GM18517 (cell line): Measurements from ENCODE around the gene SDSL.

Experiments used
- ATAC-seq: cut with Tn5 transposase; IDR thresholded peaks from one replicate; pipeline ENCODE4 v1.9.1; 2021; ENCODE audit warnings: mild to moderate bottlenecking, moderate library complexity; ENCODE audit not compliant: unreplicated experiment

Gene SDSL

DNA sequence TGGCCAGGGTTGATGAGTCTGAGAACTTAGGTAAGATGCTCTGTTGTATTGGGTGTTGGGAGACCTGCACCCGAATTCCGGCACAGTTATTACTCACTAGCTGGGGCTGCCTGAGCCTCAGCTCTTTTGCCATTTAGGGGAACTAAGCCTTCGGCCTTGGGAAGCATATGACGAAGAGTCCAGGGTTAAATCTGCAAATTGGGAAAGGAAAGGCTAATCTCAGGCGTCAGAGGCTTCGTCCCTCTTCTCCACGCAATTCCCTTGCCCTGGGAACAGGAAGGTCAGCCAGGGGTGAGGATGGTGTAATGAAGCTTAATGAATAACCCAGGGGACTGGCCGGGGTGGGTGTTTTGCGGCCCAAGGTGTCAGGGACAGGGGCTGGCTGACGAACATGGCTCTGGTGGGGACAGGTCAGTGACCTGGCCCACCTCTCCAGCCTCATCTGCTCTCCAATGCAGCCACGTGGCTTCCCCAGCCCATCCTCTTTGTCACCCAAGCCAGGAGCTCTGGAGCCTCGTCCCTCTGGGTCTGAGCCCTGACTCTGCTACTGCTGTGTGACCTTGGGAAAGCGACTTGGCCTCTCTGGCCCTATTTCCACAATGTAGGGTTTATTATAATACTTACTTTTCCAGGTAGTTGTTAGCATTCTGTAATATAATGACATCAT lies 3.8 kb upstream of the SDSL start:
- no peak for ATAC-seq

DNA sequence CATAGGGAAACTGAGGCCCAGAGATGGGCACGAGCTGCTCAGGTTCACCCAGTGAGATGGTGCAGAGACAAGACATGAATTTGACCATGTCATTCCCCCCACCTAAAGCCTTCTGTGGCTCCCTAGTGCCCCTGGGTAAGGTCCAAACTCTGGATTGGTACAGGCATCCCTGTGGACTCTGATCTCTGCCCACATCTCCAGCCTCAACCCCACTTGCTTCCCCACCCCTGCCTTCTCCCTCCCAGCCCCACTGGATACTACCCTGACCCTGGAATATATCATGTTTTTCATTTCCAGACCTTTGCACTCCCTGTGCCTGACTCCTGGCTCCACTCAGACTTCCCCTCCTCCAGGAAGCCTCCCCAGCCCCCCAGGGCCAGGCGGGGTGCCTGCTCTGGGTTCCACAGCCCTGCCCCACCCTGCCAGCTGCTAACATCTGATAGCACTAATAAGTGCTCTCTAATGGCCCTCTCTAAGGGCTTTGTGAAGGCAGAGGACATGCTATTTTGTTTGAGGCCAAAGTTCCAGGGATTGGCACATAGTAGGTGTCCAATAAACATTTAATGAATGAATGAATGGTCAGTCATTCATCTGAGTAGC lies 1.1 kb upstream of the SDSL start:
- no peak for ATAC-seq

DNA sequence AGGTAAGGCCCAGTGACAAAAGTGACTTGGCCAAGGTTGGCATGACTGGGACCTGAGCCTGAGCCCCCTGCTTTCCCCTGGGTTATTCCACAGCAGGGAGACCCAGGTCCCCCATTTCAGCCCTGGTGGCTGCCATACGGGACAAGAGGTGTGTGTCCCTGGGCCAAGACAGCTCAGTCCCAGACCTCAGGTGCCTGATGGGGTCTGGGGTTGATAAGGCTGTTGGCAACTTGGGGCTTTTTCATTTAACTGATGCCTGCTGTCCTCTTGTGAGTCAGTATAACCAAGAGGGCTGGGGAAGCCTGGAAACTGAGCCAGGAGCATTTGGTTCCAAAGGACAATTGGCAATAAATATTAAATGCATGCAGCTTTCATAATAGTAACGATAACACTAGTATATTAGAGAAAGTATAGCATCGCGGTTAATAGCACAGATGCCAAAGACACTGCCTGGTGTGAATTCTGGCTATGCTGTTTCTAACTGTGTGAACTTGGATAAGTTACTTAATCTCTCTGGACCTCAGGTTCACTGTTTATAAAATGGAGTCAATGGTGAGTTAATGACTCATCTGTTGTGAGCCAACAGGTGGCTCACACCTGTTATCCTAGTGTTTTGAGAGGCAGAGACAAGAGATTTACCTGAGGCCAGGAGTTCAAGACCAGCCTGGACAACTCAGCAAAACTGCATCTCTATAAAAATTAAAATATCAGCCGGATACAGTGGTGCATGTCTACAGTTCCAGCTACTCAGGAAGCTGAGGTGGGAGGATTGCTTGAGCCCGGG lies 898 bp downstream of the SDSL start:
- ATAC-seq: no peak

- no peak for ATAC-seq
Measured at GRCh38 chr12:113424456-113424855, 2.3 kb downstream of the SDSL start.

DNA sequence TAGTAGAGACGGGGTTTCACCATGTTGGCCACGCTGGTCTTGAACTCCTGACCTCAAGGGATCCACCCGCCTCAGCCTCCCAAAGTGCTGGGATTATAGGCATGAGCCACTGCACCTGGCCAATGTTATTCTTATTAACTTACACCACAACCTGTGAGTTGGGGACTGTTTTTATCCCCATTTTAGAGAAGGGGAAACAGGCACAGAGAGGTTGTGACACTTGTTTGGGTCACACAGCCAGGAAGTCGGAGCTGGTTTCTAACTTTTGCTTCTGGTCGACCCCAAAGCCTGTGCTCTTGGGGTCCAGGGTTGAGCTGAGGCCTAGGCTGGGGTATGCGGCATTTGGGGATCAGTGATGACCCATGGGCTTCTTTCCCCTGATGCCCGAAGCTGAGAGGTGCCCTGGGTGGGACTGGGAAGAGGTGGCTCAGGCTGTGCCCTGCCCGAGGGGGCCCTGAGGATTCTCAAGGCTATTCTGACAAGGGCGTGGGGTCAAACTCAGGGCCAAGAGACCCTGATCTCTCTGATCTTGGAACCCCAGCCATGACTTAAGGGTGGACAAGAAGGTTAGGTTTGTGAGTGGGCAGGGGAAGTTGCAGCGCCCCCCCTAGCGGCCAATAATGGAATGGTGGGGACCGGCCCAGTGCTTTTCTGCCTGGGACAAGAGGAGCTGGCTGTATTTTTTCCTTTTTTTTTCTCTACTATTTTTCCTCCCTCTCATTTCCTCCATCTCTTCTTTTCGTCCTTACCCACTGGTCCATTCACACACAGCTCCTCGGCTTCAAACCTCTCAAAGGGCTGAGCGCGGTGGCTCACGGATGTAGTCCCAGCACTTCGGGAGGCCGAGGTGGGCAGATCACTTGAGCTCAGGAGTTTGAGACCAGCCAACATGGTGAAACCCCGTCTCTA lies 3.0 kb downstream of the SDSL start:
- ATAC-seq: no peak

DNA sequence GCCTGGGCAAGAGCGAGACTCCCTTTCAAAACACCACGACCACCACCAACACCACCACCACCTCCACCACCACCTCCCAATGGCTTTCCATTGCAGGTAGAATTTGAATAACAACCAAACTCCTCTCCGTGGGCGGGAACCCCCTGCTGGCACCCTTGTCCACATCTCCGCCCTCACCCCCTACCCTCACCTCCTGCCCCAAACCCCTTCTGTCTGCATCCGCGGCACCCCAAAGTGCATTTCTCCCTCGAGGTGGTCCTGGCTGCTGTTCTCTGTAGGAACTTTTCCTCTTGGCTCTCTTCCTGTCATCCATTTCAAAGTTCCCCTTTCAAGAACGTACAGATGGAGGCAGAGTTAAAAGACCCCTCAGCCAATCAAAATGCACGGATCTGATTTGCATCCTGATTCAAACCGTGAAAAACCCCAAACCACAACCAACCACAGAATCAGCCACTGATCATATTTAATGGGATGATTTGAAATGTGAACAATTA lies 3.8 kb downstream of the SDSL start:
- no peak for ATAC-seq

- no peak for ATAC-seq
Measured at GRCh38 chr12:113427882-113428281, 5.7 kb downstream of the SDSL start.

GRCh38 chr12:113428482-113428881 lies 6.3 kb downstream of the SDSL start:
- no peak for ATAC-seq

DNA sequence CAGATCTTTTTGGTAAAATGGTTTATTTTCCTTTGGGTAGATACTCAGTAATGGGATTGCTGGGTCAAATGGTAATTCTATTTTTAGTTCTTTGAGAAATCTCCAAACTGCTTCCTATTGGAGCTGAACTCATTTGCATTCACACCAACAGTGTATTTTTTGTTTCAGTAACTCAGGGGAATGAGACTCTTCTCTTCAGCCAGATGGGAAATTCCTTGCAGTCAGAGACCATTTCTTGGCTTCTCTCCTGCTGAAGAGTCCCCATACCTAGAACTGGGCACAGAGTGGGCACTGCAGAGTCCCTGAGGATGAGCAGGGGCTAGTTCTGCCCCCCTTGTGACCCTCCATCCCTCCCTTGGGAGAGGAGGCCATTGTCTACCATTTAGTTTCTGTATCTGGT lies 10.8 kb downstream of the SDSL start:
- ATAC-seq: no peak

- ATAC-seq: no peak
Measured at GRCh38 chr12:113435367-113435766, 13.2 kb downstream of the SDSL start.

GRCh38 chr12:113436586-113436985 lies 14.4 kb downstream of the SDSL start:
- ATAC-seq: no peak

DNA sequence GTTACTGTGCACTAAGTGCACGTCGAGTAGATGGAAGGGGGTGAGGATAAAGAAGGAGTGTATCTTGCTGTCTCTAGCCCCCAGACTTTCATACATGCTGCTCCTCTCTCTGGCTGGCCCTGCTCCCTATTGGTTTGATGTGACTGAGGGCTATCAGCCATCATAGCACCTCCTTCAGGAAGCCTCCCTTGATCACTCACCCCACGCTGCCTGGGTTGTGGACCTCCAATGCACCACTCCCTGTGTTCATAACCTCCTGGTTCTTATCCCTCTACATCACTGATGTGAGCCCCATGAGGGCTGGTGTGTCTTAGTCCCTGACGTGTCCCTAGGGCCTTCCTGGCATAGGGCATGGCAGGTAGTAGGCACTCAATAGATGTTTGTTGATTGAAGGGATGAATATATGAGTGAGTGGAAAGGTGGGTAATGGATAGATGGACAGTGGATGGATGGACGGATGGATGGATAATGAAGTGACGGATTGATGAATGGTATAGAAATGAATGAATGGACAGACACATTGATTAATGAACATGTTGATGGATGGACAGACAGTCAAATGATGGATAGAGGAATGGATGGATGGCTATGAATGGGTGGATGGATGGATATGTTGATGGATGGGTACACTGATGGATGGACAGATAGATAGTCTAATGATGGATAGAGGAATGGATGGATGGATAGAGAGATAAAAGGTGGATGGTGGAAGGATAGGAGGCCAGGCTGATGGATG lies 15.0 kb downstream of the SDSL start:
- ATAC-seq: no peak

- no peak for ATAC-seq
Measured at GRCh38 chr12:113437729-113438100, 15.5 kb downstream of the SDSL start.

- no peak for ATAC-seq
Measured at GRCh38 chr12:113438523-113439300, 16.5 kb downstream of the SDSL start.

- ATAC-seq: no peak
Measured at GRCh38 chr12:113439301-113439597, 17.1 kb downstream of the SDSL start.

GRCh38 chr12:113439606-113440030 lies 17.4 kb downstream of the SDSL start:
- ATAC-seq: no peak

- ATAC-seq: no peak
Measured at GRCh38 chr12:113440336-113440735, 18.2 kb downstream of the SDSL start.

DNA sequence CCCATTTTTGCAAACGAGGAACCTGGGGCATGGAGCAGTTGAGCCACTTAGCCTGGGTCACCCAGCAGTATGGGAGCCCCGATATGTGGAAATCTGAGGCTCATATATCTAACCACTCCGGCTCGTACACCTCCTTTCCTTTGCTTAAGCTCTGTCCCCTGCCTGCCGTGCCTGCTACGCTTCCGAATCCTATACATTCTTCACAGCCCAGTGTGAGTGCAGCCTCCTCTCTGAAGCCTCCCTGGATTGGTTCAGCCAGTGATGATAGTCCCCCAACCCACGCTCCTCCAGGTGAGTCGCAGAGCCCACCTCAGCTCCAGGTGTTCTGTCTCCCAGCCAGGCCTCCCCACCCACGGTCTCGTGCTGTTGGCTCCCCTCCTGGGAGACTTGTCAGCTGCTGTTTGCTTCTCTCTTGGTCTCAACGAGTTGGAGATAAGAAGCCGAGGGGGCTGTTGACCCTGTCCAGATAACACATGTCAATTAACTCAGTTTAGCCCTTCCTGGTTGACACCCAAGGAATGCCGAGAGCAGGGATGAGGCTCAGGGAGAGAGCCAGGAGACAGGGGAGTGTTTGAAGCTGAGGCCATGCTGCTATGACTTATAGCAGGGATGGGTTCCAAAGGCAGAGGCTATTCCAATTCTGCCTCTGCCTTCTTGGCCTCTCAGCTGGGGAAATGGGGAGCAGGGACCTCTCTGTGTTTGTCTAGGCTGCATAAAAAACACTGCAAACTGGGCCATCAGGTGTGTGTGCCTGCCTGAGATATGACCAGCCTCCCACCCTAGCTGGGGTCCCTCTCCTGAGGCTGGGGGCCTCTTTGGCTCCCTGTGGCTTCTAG lies 19.0 kb downstream of the SDSL start:
- ATAC-seq: no peak

DNA sequence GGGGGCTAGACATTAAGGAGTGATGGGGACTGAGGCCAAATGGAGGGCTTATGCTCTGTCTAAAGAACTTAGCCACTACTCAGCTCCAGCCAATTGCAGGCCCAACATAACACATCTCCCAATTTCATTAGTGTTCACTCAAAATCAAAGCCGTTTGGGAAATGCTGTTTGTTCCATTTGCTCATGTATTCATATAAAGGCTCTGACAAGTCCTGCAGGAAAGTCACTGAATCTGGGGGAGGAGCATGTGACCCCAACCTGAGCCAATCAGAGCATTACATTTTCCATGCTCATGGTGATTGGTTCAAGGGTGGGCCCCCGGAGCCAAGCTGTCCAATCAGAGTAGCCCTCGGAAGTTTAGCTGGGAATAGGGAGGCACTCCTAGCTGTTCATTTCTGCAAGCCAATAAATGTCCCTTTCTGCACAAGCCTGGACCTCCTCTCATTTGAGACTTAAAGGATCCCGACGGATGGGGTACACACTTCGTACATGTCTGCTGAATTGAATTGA lies 20.9 kb downstream of the SDSL start:
- ATAC-seq: no peak
